Measurements from ENCODE around the gene MIPEP. TPM values are rescaled to one million over a fixed set of nuclear protein-coding genes. Genes with fewer than 3 reads are reported as not detected.

The MIPEP gene
- total RNA-seq, 1 donor from 2014 or later: 15.7 TPM

DNA sequence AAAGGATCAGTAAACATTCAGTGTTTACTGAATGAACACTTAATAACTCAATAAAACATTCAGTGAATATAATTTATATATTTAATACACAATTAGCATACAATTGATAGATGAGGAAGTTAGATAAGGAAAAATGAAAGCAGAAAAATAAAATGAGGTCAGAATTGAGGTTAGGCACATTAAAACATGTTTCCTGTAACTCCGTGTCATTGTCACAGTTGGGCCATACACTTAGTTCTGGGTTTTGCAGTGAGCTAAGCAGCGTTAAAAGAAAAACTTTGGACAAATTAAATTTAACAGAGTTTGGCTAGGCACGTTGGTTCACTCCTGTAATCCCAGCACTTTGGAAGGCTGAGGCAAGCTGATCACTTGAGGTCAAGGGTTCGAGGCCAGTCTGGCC is 71.4 kb downstream of the MIPEP start:
- no peak for DNase-seq (ENCODE audit: low spot score, unreplicated experiment)
- Mint-ChIP-seq H3K27ac (no peak overlapping the region), H3K4me3 (ENCODE audit: low read depth) (no peak overlapping the region), H3K4me1 (ENCODE audit: low read depth) (peaks cover 19% of the 10 kb centered on the region), H3K9me3 (ENCODE audit: low read depth) (no peaks in the 10 kb centered on the region), H3K27me3 (no peaks in the 10 kb centered on the region), H3K36me3 (ENCODE audit: insufficient read depth) (peaks cover 3% of the 10 kb centered on the region)
- TF ChIP-seq, protein P1, sequence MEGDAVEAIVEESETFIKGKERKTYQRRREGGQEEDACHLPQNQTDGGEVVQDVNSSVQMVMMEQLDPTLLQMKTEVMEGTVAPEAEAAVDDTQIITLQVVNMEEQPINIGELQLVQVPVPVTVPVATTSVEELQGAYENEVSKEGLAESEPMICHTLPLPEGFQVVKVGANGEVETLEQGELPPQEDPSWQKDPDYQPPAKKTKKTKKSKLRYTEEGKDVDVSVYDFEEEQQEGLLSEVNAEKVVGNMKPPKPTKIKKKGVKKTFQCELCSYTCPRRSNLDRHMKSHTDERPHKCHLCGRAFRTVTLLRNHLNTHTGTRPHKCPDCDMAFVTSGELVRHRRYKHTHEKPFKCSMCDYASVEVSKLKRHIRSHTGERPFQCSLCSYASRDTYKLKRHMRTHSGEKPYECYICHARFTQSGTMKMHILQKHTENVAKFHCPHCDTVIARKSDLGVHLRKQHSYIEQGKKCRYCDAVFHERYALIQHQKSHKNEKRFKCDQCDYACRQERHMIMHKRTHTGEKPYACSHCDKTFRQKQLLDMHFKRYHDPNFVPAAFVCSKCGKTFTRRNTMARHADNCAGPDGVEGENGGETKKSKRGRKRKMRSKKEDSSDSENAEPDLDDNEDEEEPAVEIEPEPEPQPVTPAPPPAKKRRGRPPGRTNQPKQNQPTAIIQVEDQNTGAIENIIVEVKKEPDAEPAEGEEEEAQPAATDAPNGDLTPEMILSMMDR (IDR thresholded peaks at IDR 0.05; ENCODE audit: unreplicated experiment): no peak

DNA sequence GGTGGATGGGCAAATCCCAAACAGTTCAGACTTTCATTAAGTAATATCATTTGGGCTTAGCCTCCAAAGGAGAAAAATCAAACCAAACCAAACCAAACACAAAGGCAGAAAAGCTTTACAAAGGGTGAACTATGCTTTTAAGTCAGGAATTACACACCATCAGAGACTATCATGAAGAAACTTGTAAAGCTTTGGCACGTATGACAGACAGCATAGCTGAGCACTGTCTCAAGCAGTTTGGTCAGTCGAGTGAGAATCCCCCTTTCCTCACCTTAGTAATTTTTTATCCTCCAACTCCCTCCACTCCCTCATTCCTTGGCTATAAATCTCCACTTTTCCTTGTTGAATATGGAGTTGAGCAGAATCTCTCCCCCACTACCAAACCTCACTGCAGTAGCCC is 72.1 kb downstream of the MIPEP start:
- H3K27me3 Mint-ChIP-seq: no peaks in the 10 kb centered on the region
- no peak overlapping the region for H3K27ac Mint-ChIP-seq
- no peaks in the 10 kb centered on the region for H3K9me3 Mint-ChIP-seq (ENCODE audit: low read depth)
- H3K4me1 Mint-ChIP-seq (ENCODE audit: low read depth): peaks cover 17% of the 10 kb centered on the region
- peaks cover 1% of the 10 kb centered on the region for H3K36me3 Mint-ChIP-seq (ENCODE audit: insufficient read depth)
- DNase-seq (ENCODE audit: low spot score, unreplicated experiment): no peak
- TF ChIP-seq, protein P1 (IDR thresholded peaks at IDR 0.05; ENCODE audit: unreplicated experiment): no peak
- H3K4me3 Mint-ChIP-seq (ENCODE audit: low read depth): no peak overlapping the region

DNA sequence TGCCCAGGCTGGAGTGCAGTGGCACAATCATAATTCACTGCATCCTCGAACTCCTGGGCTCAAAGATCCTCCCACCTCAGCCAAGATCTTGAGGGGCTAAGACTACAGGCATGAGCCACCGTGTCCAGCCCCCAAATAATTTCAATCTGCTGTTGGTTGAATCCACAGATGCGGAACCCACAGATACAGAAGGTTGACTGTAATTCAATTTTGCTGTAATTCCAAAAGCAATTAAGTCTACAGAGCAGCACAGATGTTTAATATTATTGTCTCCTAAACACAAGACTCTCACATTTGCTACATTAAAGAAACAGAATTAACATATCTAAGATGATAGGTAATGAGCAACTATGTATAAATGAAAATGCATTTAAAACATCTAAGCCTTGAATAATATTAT is 75.6 kb downstream of the MIPEP start:
- H3K36me3 Mint-ChIP-seq (ENCODE audit: insufficient read depth): peaks cover 3% of the 10 kb centered on the region
- no peaks in the 10 kb centered on the region for H3K27me3 Mint-ChIP-seq
- H3K4me3 Mint-ChIP-seq (ENCODE audit: low read depth): no peak overlapping the region
- DNase-seq (ENCODE audit: low spot score, unreplicated experiment): no peak
- H3K4me1 Mint-ChIP-seq (ENCODE audit: low read depth): peaks cover 29% of the 10 kb centered on the region
- no peaks in the 10 kb centered on the region for H3K9me3 Mint-ChIP-seq (ENCODE audit: low read depth)
- H3K27ac Mint-ChIP-seq: no peak overlapping the region
- TF ChIP-seq, protein P1 (IDR thresholded peaks at IDR 0.05; ENCODE audit: unreplicated experiment): no peak

DNA sequence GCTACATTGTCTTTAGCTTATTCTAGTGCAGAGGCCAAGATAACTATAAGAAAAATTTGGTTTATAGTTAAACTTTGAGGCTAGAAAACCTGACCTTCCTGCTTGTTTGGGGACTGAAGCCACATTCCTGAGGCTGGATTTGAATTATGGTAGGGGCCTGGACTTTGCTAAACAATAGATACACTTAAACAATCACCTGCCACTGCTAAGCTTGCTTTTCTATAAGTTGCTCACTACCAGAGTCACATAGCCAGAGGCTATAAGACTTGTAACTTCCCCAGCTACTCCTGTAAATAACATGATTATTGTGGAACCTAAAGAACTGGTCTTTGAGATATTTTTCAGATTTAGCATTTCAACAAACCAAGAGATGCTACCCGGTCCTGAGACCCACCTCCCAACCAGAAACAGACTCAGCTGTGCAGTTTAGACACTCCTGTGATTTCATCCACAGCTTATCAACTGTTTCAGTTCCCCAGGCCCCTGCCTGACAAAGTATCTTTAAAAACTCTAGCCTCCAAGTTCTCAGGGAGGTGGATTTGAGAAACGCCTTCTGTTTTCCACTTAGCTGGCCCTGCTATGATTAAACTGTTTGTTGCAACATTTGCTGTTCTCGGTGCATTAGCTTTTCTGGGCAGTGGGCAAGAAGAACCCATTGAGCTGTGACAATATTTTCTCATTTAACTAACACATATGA is 77.7 kb downstream of the MIPEP start:
- Mint-ChIP-seq H3K27ac (peak overlapping the region; percentile 57), H3K36me3 (ENCODE audit: insufficient read depth) (peaks cover 11% of the 10 kb centered on the region), H3K4me1 (ENCODE audit: low read depth) (peaks cover 20% of the 10 kb centered on the region), H3K4me3 (ENCODE audit: low read depth) (no peak overlapping the region), H3K27me3 (no peaks in the 10 kb centered on the region), H3K9me3 (ENCODE audit: low read depth) (no peaks in the 10 kb centered on the region)
- DNase-seq (ENCODE audit: low spot score, unreplicated experiment): no peak
- TF ChIP-seq, protein P1 (IDR thresholded peaks at IDR 0.05; ENCODE audit: unreplicated experiment): no peak

DNA sequence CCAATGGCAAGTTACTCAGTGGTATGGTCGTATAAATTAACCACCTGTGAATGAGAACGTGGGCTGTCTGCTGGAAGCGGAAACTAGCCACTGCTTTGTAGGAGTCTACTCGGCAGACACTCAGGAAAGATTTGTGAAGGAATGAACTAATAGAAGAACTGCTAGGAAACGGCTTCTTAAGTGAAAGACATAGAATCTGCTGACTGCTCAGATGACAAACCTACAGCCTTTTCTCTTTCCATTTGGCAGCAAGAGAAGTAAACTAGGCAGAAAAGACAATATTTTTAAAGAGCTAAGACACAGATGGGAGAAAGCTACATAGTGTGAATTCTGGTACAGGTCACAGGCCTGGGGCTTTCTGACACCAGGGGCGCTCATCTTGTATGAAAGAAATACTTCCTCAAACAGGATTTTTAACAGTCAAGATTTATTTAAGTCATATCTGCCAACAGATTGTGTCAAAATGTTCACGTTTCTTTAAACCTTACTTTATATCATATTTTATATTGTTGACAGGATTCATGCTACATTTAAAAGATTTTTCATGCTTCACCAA is 78.4 kb downstream of the MIPEP start:
- Mint-ChIP-seq H3K36me3 (ENCODE audit: insufficient read depth) (peaks cover 11% of the 10 kb centered on the region), H3K27me3 (no peaks in the 10 kb centered on the region), H3K9me3 (ENCODE audit: low read depth) (no peaks in the 10 kb centered on the region), H3K27ac (peak overlapping the region; percentile 18), H3K4me3 (ENCODE audit: low read depth) (no peak overlapping the region), H3K4me1 (ENCODE audit: low read depth) (peaks cover 14% of the 10 kb centered on the region)
- DNase-seq (ENCODE audit: low spot score, unreplicated experiment): no peak
- TF ChIP-seq, protein P1 (IDR thresholded peaks at IDR 0.05; ENCODE audit: unreplicated experiment): peak; percentile 25

Data from progenitor cell of endocrine pancreas (in vitro differentiated cells).